GM12891 (cell line): ENCODE data around the gene TRIM75.

ENCODE experiments used
- POLR2A ChIP-seq: IDR thresholded peaks from 2 replicates; pipeline ENCODE4 v1.6.1; 2011; ENCODE audit warnings: low read depth, low read length, control low read depth
- POLR2AphosphoS5 ChIP-seq: IDR thresholded peaks from 2 replicates; pipeline ENCODE4 v1.6.1; 2011; ENCODE audit warnings: low read depth, low read length, control low read depth
- SPI1 ChIP-seq: IDR thresholded peaks from 2 replicates; pipeline ENCODE4 v1.6.1; 2011; ENCODE audit warnings: low read depth, low read length, control low read depth
- TAF1 ChIP-seq: IDR thresholded peaks from 2 replicates; pipeline ENCODE4 v1.6.1; 2011; ENCODE audit warnings: low read depth, low read length, control low read depth

GRCh38 chr4:165101641-165102040 lies 48.0 kb downstream of the TRIM75 start:
- TF ChIP-seq TAF1 (no peak), POLR2AphosphoS5 (no peak), POLR2A (no peak), SPI1 (no peak)
